OCI-LY3 (cell line): ENCODE data around the gene CDK5R2.

Experiments used
- H2AFZ ChIP-seq: fragments of 200-600, 300-600 bp; shearing (Covaris generic); 2 replicates; pipeline ENCODE4 v1.6.0; 2014; ENCODE audit warnings: antibody characterized with exemption, low read depth, low read length
- H3K27ac ChIP-seq: fragments of 200-600, 300-600 bp; sonication (generic); 2 replicates; pipeline ENCODE4 v1.5.1; 2014; ENCODE audit warnings: mild to moderate bottlenecking, low read length, moderate library complexity, mixed read lengths
- H3K27me3 ChIP-seq: fragments of 200-600, 300-600 bp; sonication (generic); 2 replicates; pipeline ENCODE4 v1.6.1; 2014; ENCODE audit warnings: low read depth, low read length, mixed read lengths
- H3K36me3 ChIP-seq: fragments of 200-600, 300-600 bp; sonication (generic); replicated peaks from 2 replicates; pipeline ENCODE3; 2014; ENCODE audit warnings: low read depth, low read length, mixed read lengths
- H3K4me1 ChIP-seq: fragments of 300-600, 200-600 bp; sonication (generic); 2 replicates; pipeline ENCODE4 v1.6.1; 2014; ENCODE audit warnings: low read length, mixed read lengths
- H3K4me2 ChIP-seq: fragments of 200-600, 300-600 bp; sonication (generic); 2 replicates; pipeline ENCODE4 v1.6.1; 2014; ENCODE audit warnings: low read length, mixed read lengths
- H3K4me3 ChIP-seq: fragments of 300-600, 200-600 bp; sonication (generic); 2 replicates; pipeline ENCODE4 v1.5.1; 2014; ENCODE audit warnings: antibody characterized with exemption, mild to moderate bottlenecking, low read length, moderate library complexity
- H3K79me2 ChIP-seq: fragments of 300-600, 200-600 bp; shearing (Covaris generic); 2 replicates; pipeline ENCODE4 v1.6.1; 2014; ENCODE audit warnings: mild to moderate bottlenecking, low read length, mixed read lengths
- H3K9ac ChIP-seq: fragments of 300-600, 200-600 bp; shearing (Covaris generic); 2 replicates; pipeline ENCODE4 v1.6.0; 2014; ENCODE audit warnings: mild to moderate bottlenecking, low read length, moderate library complexity
- H3K9me3 ChIP-seq: fragments of 200-600, 300-600 bp; shearing (Covaris generic); 2 replicates; pipeline ENCODE4 v1.6.1; 2014; ENCODE audit warnings: low read length, mixed read lengths; ENCODE audit not compliant: insufficient read depth
- H4K20me1 ChIP-seq: fragments of 200-600, 300-600 bp; sonication (generic); 2 replicates; pipeline ENCODE4 v1.6.1; 2016; ENCODE audit warnings: low read length, mixed read lengths; ENCODE audit not compliant: insufficient read depth
- EZH2phosphoT487 ChIP-seq: fragments of 200-600 bp; shearing (Covaris generic); IDR thresholded peaks from 2 replicates; pipeline ENCODE4 v1.6.1; 2018; ENCODE audit warnings: antibody characterized with exemption, mixed run types, low read depth
- TF ChIP-seq, protein P1 (sequence below): fragments of 200-600, 300-600 bp; sonication (generic); IDR thresholded peaks from 2 replicates; pipeline ENCODE4 v1.5.1; 2014; ENCODE audit warnings: antibody characterized with exemption, low read length, low read depth

CDK5R2 gene

DNA sequence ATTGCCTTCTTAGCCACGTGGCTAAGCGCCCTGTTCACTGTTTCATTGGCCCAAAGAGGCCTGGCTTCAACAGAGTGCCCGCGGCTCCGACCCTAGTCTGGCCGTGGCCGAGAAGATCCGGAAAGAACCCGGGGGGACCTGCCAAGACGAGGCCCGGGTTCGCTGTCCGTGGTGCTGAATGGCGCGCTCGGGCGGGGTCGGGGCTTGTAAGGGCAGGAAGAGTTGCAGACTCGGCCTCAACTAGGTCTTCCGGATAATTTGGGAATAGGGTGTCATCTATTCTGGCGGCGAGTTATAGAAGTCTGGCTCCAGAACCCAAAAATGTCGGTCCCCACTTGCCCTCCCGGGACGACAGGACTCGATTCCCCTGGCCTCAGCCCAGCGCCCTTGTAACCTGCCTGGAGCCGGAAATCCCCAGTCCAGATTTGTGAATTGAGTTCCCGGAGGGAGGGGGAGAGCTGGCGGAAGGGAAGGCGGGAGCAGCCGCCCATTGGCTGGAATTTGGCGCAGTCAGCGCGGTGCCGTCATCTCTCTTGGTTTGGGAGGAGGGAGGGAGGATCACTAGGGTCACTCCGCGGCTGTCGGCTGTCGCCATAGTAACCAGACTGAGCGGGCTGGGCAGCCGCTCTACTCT, 3.5 kb downstream of the CDK5R2 start:
- H3K4me1 ChIP-seq: peaks cover 5% of the 10 kb centered on the region; the same call in 1 of the 2 replicates
- no peaks in the 10 kb centered on the region for H3K9me3 ChIP-seq
- no peak overlapping the region for H3K4me2 ChIP-seq
- no peak overlapping the region for H3K9ac ChIP-seq
- no peaks in the 10 kb centered on the region for H4K20me1 ChIP-seq
- TF ChIP-seq, protein P1, sequence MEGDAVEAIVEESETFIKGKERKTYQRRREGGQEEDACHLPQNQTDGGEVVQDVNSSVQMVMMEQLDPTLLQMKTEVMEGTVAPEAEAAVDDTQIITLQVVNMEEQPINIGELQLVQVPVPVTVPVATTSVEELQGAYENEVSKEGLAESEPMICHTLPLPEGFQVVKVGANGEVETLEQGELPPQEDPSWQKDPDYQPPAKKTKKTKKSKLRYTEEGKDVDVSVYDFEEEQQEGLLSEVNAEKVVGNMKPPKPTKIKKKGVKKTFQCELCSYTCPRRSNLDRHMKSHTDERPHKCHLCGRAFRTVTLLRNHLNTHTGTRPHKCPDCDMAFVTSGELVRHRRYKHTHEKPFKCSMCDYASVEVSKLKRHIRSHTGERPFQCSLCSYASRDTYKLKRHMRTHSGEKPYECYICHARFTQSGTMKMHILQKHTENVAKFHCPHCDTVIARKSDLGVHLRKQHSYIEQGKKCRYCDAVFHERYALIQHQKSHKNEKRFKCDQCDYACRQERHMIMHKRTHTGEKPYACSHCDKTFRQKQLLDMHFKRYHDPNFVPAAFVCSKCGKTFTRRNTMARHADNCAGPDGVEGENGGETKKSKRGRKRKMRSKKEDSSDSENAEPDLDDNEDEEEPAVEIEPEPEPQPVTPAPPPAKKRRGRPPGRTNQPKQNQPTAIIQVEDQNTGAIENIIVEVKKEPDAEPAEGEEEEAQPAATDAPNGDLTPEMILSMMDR: no peak
- TF ChIP-seq EZH2phosphoT487: no peak
- no peak overlapping the region for H3K4me3 ChIP-seq
- no peaks in the 10 kb centered on the region for H3K27me3 ChIP-seq
- no peak overlapping the region for H3K27ac ChIP-seq
- no peaks in the 10 kb centered on the region for H3K36me3 ChIP-seq
- H3K79me2 ChIP-seq: no peaks in the 10 kb centered on the region
- H2AFZ ChIP-seq: no peak overlapping the region

DNA sequence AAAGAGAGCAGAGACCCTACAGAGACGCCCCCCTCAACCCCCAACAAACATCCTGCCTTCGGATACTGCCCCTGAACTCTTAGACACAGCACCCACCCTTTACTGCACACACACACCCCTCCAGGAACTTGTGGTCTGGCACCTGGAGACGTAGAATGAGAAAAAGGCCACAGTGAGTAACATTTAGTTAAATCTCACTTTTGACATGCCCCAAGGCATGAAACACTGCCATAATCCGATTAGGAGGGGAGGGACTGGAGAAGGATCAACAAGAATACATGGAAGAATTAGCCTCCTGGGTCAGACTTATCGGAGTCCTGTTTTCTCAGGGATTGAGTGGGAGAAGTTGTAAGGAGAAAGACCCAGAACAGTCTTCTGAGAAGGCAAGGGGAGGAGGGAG, 4.1 kb downstream of the CDK5R2 start:
- Histone ChIP-seq H3K4me3 (no peak overlapping the region), H3K4me1 (peaks cover 4% of the 10 kb centered on the region; the same call in 1 of the 2 replicates), H3K9ac (no peak overlapping the region), H4K20me1 (no peaks in the 10 kb centered on the region), H3K4me2 (no peak overlapping the region), H3K27me3 (no peaks in the 10 kb centered on the region), H3K27ac (no peak overlapping the region), H2AFZ (no peak overlapping the region), H3K79me2 (no peaks in the 10 kb centered on the region), H3K36me3 (no peaks in the 10 kb centered on the region), H3K9me3 (no peaks in the 10 kb centered on the region)
- TF ChIP-seq EZH2phosphoT487: no peak
- TF ChIP-seq, protein P1: no peak

DNA sequence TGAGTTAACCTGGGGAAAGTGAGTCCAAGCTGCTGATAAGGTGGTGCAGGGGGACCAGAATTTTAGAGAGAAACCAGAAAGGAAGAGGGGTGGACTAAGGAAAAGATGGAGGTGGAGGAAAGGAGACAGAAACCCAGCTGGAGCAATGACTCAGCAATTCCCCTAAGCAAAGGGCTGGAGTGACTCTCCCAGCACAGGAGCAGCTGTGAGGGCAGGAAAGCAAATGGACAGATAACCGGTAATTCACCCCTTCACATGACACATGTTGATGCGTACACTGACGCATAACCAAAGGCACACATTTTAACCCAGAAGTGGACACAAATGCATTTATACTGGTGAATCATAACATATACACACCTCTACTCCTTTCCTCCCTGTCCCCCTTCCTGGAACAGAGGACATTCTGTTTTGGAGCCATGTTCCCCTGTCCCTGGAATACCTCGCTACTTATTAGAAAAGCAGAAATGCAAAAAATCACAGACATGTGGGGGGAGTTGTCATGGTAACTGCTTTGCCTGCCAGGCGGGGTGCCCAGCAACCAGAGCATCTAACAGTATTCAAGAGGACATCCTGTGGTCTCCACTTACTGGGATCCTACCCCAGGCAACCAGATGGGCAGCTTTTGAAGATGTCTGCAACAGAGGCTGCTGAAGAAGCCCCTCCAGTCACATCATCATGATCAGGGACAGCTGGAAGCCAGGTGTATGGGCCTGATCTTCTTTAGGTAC, 4.7 kb downstream of the CDK5R2 start:
- no peak for TF ChIP-seq EZH2phosphoT487
- TF ChIP-seq, protein P1: no peak
- H3K4me1 ChIP-seq: no peaks in the 10 kb centered on the region
- no peaks in the 10 kb centered on the region for H3K27me3 ChIP-seq
- H3K4me3 ChIP-seq: no peak overlapping the region
- no peak overlapping the region for H3K27ac ChIP-seq
- H3K9ac ChIP-seq: no peak overlapping the region
- no peaks in the 10 kb centered on the region for H3K79me2 ChIP-seq
- H3K36me3 ChIP-seq: no peaks in the 10 kb centered on the region
- H3K4me2 ChIP-seq: no peak overlapping the region
- H2AFZ ChIP-seq: no peak overlapping the region
- no peaks in the 10 kb centered on the region for H4K20me1 ChIP-seq
- H3K9me3 ChIP-seq: no peaks in the 10 kb centered on the region

DNA sequence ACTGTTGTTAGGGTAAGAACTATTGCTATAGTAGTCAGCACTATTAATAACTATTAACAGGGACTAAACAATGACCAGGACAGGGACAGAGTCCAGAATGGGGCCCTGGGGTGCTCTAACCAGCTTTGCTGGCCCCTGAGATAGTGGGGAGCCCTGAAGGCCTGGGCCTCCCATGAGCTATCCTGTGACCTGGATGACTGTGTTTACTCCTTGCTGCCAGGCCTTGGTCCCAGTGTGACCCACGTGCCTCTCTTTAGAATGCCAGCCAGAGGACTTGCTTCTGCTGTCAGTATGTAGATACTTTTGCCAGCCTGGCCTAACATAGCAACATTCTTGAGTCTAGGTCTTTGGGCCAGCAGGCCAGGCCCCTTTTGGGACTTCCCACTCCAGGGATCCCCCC, 11.4 kb downstream of the CDK5R2 start:
- Histone ChIP-seq H3K4me2 (no peak overlapping the region), H4K20me1 (no peaks in the 10 kb centered on the region), H3K79me2 (no peaks in the 10 kb centered on the region), H3K27ac (no peak overlapping the region), H3K36me3 (no peaks in the 10 kb centered on the region), H3K27me3 (peaks cover 13% of the 10 kb centered on the region), H2AFZ (no peak overlapping the region), H3K4me1 (no peaks in the 10 kb centered on the region), H3K9me3 (no peaks in the 10 kb centered on the region), H3K4me3 (no peak overlapping the region), H3K9ac (no peak overlapping the region)
- no peak for TF ChIP-seq EZH2phosphoT487
- TF ChIP-seq, protein P1: no peak
